Activated naive CD8-positive, alpha-beta T cell treated with anti-CD3 and anti-CD28 coated beads for 36 hours (primary cell): Measurements from ENCODE around the gene PKN1. TPM values are rescaled to one million over a fixed set of nuclear protein-coding genes. Genes with fewer than 3 reads are reported as not detected.
"Not testable (repeated sequence)": the region's sequence is repeated elsewhere in the genome, so short reads cannot be mapped to it uniquely, and the experiment has no call there.

Experiments
- DNase-seq: peaks from one replicate; pipeline ENCODE4 v3.0.0; 2021
- H3K27ac Mint-ChIP-seq: one replicate; pipeline ENCODE4 v1.8.0; 2022; ENCODE audit warnings: mild to moderate bottlenecking, moderate library complexity, mixed read lengths
- H3K27me3 Mint-ChIP-seq: one replicate; pipeline ENCODE4 v1.8.0; 2022; ENCODE audit warnings: mild to moderate bottlenecking, mixed read lengths
- H3K36me3 Mint-ChIP-seq: one replicate; pipeline ENCODE4 v1.8.0; 2021; ENCODE audit warnings: mild to moderate bottlenecking, mixed read lengths
- H3K4me1 Mint-ChIP-seq: one replicate; pipeline ENCODE4 v1.8.0; 2021; ENCODE audit warnings: mixed read lengths
- H3K4me3 Mint-ChIP-seq: one replicate; pipeline ENCODE4 v1.8.0; 2022; ENCODE audit warnings: mild to moderate bottlenecking, moderate library complexity, mixed read lengths
- H3K9me3 Mint-ChIP-seq: one replicate; pipeline ENCODE4 v1.8.0; 2022; ENCODE audit warnings: mixed read lengths
- total RNA-seq, 2 experiments: library from RNA; stranded (reverse); gene quantifications; one replicate each; pipeline ENCODE4 v1.2.3, GENCODE V29; 2021

The PKN1 gene
- total RNA-seq: 100 to 1,000 TPM; 168 to 169 TPM

DNA sequence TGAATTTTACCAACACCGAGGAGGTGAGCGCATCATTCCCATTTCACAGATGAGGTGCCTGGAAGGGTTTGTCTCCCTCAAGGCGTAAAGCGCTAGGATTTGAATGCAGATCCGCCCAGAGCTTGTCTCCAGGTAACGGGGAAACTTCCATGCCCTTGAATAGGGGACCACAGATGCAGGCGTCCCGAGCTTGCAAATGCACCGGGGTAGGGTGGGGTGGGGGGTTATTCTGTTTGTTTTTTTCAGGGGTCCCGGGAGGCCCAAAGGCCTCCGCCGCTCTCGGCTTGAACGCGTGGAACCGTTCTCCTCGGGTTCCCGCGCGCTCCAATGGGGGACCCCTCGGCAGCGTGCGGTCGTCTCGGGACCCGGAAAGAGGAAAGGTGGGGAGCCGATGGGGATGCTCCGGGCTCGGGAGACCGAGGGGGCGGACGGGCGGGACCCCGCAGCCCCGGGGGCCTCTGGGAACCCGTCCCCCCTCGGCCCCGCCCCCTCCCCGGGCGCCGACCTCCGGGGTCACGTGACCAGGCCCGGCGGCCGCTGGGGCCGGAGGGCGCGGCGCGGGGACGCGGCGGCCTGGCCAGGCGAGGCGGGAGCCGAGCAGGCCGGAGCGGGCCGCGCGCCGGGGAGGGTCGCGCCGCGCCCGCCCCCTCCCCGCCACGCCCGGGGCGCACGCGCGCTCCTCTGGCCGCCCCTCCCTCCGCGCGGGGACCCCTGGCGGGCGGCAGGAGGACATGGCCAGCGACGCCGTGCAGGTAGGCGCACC, at the start of gene PKN1:
TSS of gene PKN1 (plus strand) at position 516 of the 763 bp plus-strand sequence. CDS start at position 732, 216 bp downstream.
- peak; percentile 74 for DNase-seq
- no peaks in the 10 kb centered on the region for H3K9me3 Mint-ChIP-seq
- H3K27me3 Mint-ChIP-seq: no peaks in the 10 kb centered on the region
- peak within 1 kb of the TSS; percentile 84 for H3K27ac Mint-ChIP-seq
- H3K4me1 Mint-ChIP-seq: peaks cover 27% of the 10 kb centered on the region
- H3K36me3 Mint-ChIP-seq: peaks cover 7% of the 10 kb centered on the region
- H3K4me3 Mint-ChIP-seq: peak within 1 kb of the TSS; percentile 84

- Mint-ChIP-seq H3K4me3 (peak overlapping the region; percentile 89), H3K9me3 (no peaks in the 10 kb centered on the region), H3K36me3 (peaks cover 53% of the 10 kb centered on the region), H3K27me3 (peaks cover 3% of the 10 kb centered on the region), H3K27ac (peak overlapping the region; percentile 95), H3K4me1 (peaks cover 27% of the 10 kb centered on the region)
- peak; percentile 79 for DNase-seq
Observed at GRCh38 chr19:14383661-14384555, 49.2 kb upstream of the PKN1 start.

- H3K4me1 Mint-ChIP-seq: peaks cover 16% of the 10 kb centered on the region
- H3K27ac Mint-ChIP-seq: peak overlapping the region; percentile 95
- peaks cover 61% of the 10 kb centered on the region for H3K36me3 Mint-ChIP-seq
- peak overlapping the region; percentile 89 for H3K4me3 Mint-ChIP-seq
- DNase-seq: no peak
- peaks cover 3% of the 10 kb centered on the region for H3K27me3 Mint-ChIP-seq
- H3K9me3 Mint-ChIP-seq: no peaks in the 10 kb centered on the region
Observed at GRCh38 chr19:14385492-14385891, 47.6 kb upstream of the PKN1 start.

DNA sequence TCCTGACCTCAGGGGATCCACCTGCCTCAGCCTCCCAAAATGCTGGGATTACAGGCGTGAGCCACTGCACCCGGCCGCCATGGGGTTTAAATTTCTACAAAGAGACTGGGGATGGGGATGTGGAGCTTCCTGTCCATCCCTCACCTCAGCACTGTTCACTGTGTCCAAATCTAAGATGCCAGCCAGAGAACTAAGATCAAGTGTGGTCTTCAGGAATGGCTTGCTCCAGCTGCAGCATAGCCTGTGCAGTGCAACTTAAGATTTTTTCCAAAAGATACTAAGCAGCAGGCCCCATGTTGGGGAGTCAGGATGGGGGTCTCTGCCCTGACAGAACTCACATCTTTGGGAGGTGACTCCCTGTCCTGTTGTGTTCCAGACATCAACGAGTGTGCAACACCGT, 42.6 kb upstream of the PKN1 start:
- H3K4me3 Mint-ChIP-seq: no peak overlapping the region
- H3K27me3 Mint-ChIP-seq: peaks cover 3% of the 10 kb centered on the region

GRCh38 chr19:14391156-14391821, 41.8 kb upstream of the PKN1 start:
- peak overlapping the region; percentile 54 for H3K27ac Mint-ChIP-seq

More for the DNA sequence above, 42.6 kb upstream of the PKN1 start:
- H3K27ac Mint-ChIP-seq: peak overlapping the region; percentile 27
- peaks cover 52% of the 10 kb centered on the region for H3K36me3 Mint-ChIP-seq
- no peaks in the 10 kb centered on the region for H3K9me3 Mint-ChIP-seq
- peaks cover 23% of the 10 kb centered on the region for H3K4me1 Mint-ChIP-seq
- no peak for DNase-seq

GRCh38 chr19:14393329-14393728, 39.8 kb upstream of the PKN1 start:
- Mint-ChIP-seq H3K4me1 (peaks cover 30% of the 10 kb centered on the region), H3K4me3 (no peak overlapping the region), H3K36me3 (peaks cover 56% of the 10 kb centered on the region), H3K27ac (peak overlapping the region; percentile 59), H3K9me3 (no peaks in the 10 kb centered on the region), H3K27me3 (peaks cover 3% of the 10 kb centered on the region)
- DNase-seq: no peak

More at GRCh38 chr19:14391156-14391821, 41.8 kb upstream of the PKN1 start:
- peaks cover 3% of the 10 kb centered on the region for H3K27me3 Mint-ChIP-seq
- peaks cover 30% of the 10 kb centered on the region for H3K4me1 Mint-ChIP-seq
- DNase-seq: no peak
- peaks cover 51% of the 10 kb centered on the region for H3K36me3 Mint-ChIP-seq
- no peak overlapping the region for H3K4me3 Mint-ChIP-seq
- no peaks in the 10 kb centered on the region for H3K9me3 Mint-ChIP-seq

DNA sequence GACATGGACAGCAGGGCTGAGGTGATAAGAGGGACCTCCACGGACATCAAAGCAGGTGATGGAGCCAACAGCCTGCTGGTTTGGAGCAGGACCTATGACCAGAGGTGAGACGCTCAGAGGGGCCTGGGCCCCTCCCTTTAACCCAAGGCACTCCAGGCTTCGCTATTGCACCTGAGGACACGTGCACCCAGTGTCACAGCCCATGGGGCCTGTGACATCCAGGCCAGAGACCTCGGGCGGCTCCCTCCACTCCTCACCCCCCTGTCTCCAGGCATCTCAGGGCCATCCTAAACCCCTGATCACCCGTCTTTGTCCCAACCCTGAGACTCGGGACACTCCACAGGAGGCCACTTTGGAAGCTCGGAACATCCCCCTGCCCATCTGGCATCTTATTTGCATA, 38.9 kb upstream of the PKN1 start:
- H3K9me3 Mint-ChIP-seq: no peaks in the 10 kb centered on the region
- no peak for DNase-seq
- H3K36me3 Mint-ChIP-seq: peaks cover 57% of the 10 kb centered on the region
- H3K4me3 Mint-ChIP-seq: no peak overlapping the region
- H3K27ac Mint-ChIP-seq: peak overlapping the region; percentile 70
- H3K27me3 Mint-ChIP-seq: no peaks in the 10 kb centered on the region
- H3K4me1 Mint-ChIP-seq: peaks cover 26% of the 10 kb centered on the region

GRCh38 chr19:14395262-14395661, 37.8 kb upstream of the PKN1 start:
- Mint-ChIP-seq H3K9me3 (no peaks in the 10 kb centered on the region), H3K36me3 (peaks cover 53% of the 10 kb centered on the region), H3K4me3 (no peak overlapping the region), H3K27ac (peak overlapping the region; percentile 58), H3K27me3 (no peaks in the 10 kb centered on the region), H3K4me1 (peaks cover 26% of the 10 kb centered on the region)
- no peak for DNase-seq

- H3K27me3 Mint-ChIP-seq: no peaks in the 10 kb centered on the region
- H3K4me1 Mint-ChIP-seq: peaks cover 26% of the 10 kb centered on the region
- H3K27ac Mint-ChIP-seq: peak overlapping the region; percentile 58
- no peak for DNase-seq
- peaks cover 50% of the 10 kb centered on the region for H3K36me3 Mint-ChIP-seq
- no peak overlapping the region for H3K4me3 Mint-ChIP-seq
- no peaks in the 10 kb centered on the region for H3K9me3 Mint-ChIP-seq
Observed at GRCh38 chr19:14395710-14396336, 37.3 kb upstream of the PKN1 start.

- Mint-ChIP-seq H3K36me3 (peaks cover 54% of the 10 kb centered on the region), H3K4me1 (peaks cover 22% of the 10 kb centered on the region), H3K27ac (peak overlapping the region; percentile 32)
- DNase-seq, H3K4me3 Mint-ChIP-seq, H3K27me3 Mint-ChIP-seq, H3K9me3 Mint-ChIP-seq: not testable (repeated sequence)
Observed at GRCh38 chr19:14396730-14397129, 36.4 kb upstream of the PKN1 start.

- not testable (repeated sequence) for H3K27me3 Mint-ChIP-seq, H3K4me3 Mint-ChIP-seq, H3K9me3 Mint-ChIP-seq, DNase-seq
- Mint-ChIP-seq H3K4me1 (peaks cover 22% of the 10 kb centered on the region), H3K27ac (peak overlapping the region; percentile 69), H3K36me3 (peaks cover 57% of the 10 kb centered on the region)
Observed at GRCh38 chr19:14397168-14397567, 35.9 kb upstream of the PKN1 start.

- no peak for DNase-seq
Observed at GRCh38 chr19:14400951-14401431, 32.1 kb upstream of the PKN1 start.

GRCh38 chr19:14401468-14402195, 31.5 kb upstream of the PKN1 start:
- Mint-ChIP-seq H3K27ac (peak overlapping the region; percentile 51), H3K9me3 (no peaks in the 10 kb centered on the region), H3K4me3 (no peak overlapping the region), H3K27me3 (no peaks in the 10 kb centered on the region), H3K36me3 (peaks cover 60% of the 10 kb centered on the region), H3K4me1 (peaks cover 7% of the 10 kb centered on the region)
- DNase-seq: no peak

More at GRCh38 chr19:14400951-14401431, 32.1 kb upstream of the PKN1 start:
- no peaks in the 10 kb centered on the region for H3K27me3 Mint-ChIP-seq
- no peaks in the 10 kb centered on the region for H3K9me3 Mint-ChIP-seq
- H3K4me3 Mint-ChIP-seq: no peak overlapping the region
- peak overlapping the region; percentile 51 for H3K27ac Mint-ChIP-seq
- peaks cover 62% of the 10 kb centered on the region for H3K36me3 Mint-ChIP-seq
- peaks cover 11% of the 10 kb centered on the region for H3K4me1 Mint-ChIP-seq
